ENCODE data around the gene EML6.
A peak's percentile ranks its signal among the peaks of the same experiment; 100 is the strongest.

Gene EML6

DNA sequence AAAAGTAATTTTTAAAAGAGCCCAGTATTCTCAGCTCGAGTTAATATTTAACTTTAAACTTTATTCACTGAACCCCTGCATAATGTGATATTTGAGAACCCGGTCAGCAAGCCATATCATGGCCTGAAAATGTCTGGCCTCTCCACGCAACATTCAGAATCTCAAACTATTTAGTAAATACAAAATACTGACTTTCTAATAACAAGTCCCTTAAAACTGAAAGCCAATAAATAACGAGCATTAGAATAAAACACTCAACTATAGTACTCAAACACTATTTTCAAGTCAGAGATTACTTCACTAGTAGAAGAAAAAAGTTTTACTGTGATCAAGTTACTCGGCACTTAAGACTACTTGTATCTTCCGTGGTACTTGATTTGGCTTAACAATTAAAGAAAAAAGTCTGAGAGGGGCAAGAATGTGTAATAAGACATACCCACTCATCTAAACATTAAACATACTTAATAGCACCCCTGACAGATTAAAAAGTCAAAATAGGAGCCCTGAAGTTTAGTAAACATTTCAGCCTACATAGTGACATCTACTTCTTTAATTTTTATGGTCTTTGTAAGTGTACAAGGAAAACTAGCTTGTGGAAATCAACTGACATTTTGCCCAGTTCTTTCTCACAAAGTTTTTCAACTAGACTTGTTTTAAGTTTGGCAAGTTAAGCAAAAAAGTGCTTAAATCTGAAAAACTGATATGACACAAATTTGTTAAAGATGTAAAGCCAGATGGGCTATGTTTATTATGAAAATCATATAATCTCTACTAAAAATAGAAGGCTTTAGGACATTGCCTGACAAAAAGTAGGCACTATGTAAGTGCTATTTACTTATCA, 288.6 kb downstream of the EML6 start:
- DNase-seq: peak; percentile 50

DNA sequence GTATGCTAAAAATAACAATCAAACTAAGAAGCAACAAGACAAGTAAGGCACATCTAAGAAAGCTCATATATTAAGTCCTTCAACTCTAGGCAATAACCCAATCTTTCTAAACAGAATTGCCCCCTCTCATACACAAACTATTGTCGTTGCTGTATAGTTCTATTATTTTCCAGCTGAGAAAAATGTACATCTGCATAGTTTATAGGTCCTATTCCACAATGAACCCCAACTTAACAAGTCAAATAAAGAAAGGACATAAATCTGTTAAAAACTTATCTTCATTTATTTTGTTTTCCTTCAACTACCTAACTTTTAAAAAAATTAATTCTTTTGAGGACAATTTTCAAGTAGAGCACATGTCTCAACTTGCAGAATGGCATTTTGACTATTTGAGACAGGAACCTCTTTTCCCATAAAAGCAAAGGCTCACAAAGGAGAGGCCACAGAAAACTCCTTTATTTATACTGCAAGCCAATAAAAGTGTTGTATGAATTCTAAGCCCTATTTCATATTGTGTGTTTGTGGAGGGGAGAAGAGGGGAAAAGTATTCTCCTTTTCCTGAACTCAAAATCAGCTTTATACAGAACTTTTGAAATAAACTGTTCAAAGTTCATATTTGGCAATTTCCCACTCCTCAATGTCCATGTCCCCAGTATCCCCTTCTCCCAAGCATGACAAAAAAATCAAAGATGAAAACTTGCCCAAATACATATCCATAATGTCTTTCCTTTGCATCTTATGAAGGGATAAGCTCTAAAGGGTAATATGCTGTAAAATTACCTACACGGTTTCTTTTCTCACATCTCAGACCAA, 289.4 kb downstream of the EML6 start:
- no peak for DNase-seq

DNA sequence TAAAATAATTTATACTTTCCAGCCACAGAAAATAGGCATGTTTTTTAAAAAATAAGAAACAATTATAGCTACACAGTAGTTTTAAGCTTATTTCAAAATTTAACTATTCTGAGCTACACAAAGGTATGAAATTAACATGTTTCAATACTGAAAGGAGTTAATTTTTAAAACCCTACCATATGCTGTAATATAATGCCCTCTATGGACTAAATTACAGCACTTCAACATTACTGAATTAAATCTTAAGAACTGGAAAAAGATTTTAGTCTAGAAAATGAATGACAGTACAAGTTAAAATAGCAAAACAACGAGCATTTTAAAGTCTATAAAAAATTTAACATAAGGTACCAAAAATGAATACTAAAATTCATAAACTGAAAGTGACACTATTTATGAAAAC, 290.5 kb downstream of the EML6 start:
- DNase-seq: no peak

DNA sequence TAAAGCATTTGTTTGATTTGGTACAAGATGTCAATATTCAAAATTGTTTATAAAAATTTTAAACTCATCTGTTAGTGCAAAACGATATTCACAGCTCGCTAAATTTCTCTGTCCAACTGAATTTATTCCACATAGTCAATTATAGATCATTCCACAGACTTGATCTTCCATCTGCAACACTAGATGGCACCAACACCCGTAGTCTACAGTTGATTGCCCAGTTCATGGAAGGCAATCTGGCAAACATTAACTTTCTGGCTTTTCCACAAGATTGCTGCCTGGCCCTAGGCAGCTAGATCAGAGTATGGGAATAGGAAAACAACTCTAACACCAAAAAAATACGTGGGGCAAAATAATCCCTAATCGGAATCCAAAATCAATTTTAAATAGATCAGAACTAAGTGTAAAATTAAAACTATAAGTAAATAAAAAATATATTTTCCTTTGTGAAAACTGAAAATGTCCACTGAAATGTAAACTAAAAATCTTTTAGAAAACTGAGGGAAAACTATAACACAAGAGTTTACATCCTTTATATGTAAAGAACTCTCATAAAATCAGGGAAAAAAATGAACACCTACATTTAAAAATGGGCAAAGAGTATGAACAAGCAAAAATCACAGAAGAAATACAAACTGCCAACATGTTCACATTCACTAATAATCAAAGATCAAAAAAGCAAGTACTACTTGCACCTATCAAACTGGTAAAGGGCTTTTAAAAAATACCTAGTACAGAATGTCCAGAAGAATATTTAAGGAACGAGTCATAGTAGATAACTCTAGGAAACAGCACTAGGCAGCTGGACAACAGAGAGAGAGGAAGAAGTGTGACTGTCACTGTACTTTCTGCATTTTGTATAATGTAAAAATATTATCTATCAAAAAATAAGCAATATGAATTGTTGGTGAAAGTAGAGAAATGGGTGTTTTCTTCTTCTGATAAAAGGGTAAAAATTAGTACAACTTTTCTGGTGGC, 291.8 kb downstream of the EML6 start:
- DNase-seq: peak; percentile 90

DNA sequence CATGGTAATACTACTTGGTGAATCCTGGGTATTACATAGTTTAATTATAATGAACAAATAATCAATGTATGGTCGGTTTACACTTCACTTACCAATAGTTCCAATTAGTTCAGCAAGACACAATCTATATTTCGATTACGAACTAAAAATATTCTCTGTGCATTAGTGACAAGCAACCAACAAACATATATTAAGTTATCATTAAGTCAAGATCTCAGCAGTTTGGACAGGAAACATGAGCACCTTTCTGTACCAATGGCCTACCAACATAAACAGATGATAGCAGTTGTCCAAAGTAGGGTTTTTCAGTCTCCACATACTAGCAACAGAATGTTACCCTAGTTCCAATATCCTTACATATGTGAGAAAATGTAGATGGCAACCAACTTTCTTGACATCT, 294.0 kb downstream of the EML6 start:
- no peak for DNase-seq

DNA sequence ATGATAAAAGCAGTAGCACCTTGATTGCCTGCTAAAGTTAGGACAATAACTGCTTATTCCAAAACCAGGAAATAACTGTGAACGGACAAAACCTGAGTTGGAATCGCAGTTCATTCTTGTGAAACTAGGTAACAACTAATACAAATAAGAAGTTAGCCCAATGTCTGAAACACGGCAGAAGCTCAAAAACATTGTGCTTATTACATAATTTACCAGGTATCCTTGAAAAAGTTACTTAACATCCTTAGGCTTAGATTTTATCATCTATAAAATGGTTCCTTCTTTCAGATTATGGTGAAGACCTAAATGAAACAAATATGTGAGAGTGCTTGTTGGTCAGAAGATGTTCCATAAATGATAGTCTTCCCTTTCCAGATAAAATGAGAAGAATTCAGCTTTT, 294.4 kb downstream of the EML6 start:
- DNase-seq: no peak

DNA sequence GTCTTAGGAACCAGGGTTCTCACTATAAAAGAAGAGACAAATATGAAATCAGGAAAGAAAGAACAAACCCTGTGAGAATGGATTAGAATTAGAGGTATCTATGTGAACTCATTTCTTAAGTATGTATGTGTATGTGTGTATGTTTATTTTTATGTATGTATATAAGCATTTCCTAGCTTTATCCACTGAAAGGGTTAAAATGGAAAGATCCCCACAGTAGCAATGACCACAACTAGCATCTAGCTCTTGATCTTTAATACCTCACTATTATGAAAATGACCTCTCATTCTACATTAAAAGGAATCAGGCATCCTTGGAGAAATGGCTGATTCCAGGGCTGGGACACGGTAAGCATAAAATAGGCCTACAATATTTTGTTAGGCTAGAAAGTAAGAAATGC, 295.2 kb downstream of the EML6 start:
- DNase-seq: no peak

DNA sequence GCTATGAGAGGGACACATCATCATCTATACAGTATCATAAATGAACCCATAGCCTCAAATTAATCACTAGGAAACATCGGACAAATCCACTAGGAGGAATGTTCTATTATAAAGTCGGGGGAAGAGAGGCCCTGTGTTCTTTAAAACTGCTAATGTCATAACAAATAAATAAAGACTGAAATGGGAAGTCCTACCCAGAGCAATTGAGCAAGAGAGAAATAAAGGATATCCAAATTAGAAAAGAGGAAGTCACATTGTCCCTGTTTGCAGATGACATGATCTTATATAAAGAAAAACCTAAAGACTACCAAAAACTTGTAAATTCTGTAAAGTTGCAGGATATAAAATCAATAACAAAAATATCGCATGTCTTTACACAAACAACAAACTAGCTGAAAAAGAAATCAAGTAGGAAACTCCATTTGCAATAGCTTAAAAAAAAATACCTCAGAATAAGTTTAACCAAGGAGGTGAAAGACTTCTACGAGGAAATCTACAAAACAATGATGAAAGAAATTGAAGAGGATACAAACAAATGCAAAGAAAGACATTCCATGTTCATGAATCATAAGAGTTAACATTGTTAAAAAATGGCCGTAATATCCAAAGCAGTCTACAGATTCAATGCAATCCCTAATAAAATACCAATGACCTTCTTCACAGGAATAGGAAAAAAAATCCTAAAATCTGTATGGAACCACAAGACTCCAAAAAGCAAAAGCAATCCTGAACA, 296.2 kb downstream of the EML6 start:
- DNase-seq: no peak
